ENCODE data around the gene MPC2. TPM values are rescaled to one million over a fixed set of nuclear protein-coding genes. Genes with fewer than 3 reads are reported as not detected.
"Not testable (repeated sequence)": the region's sequence is repeated elsewhere in the genome, so short reads cannot be mapped to it uniquely, and the experiment has no call there.

The MPC2 gene
- total RNA-seq, 1 experiment from 2014 or later, result 71.7 TPM

DNA sequence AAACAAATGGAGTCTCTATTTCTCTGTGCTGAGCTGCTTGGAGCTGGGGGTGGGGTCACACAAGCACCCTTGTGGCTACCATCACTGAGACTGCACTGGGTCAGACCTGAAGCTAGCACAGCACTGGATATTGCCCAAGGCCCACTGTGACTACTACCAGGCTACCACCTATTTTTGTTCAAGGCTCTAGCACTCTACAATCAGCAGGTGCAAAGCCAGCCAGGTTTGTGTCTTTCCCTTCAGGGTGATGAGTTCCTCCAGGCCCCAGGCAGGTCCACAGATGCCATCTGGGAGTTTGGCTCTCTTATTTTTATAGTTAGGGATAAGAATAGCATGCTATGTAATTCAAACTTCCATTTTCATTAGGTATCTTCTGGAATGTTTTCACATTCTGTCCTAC, 46.5 kb downstream of the MPC2 start:
- ChIA-PET CTCF (no interaction called here), POLR2A (no interaction called here)
- in situ Hi-C loops (cut with HindIII; ENCODE audit: low pct_unique_long_range_greater_than_20kb, low sequenced_read_pairs) (no loop called here), intact Hi-C loops (cut with micrococcal nuclease; ENCODE audit: unreplicated experiment) (no loop called here)
- TF ChIP-seq, protein P1, sequence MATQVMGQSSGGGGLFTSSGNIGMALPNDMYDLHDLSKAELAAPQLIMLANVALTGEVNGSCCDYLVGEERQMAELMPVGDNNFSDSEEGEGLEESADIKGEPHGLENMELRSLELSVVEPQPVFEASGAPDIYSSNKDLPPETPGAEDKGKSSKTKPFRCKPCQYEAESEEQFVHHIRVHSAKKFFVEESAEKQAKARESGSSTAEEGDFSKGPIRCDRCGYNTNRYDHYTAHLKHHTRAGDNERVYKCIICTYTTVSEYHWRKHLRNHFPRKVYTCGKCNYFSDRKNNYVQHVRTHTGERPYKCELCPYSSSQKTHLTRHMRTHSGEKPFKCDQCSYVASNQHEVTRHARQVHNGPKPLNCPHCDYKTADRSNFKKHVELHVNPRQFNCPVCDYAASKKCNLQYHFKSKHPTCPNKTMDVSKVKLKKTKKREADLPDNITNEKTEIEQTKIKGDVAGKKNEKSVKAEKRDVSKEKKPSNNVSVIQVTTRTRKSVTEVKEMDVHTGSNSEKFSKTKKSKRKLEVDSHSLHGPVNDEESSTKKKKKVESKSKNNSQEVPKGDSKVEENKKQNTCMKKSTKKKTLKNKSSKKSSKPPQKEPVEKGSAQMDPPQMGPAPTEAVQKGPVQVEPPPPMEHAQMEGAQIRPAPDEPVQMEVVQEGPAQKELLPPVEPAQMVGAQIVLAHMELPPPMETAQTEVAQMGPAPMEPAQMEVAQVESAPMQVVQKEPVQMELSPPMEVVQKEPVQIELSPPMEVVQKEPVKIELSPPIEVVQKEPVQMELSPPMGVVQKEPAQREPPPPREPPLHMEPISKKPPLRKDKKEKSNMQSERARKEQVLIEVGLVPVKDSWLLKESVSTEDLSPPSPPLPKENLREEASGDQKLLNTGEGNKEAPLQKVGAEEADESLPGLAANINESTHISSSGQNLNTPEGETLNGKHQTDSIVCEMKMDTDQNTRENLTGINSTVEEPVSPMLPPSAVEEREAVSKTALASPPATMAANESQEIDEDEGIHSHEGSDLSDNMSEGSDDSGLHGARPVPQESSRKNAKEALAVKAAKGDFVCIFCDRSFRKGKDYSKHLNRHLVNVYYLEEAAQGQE (IDR thresholded peaks at IDR 0.05; ENCODE audit: insufficient read depth in 1 of 2, low read depth in 2 of 2, low read length in 1 of 2), result no peak
- TF ChIP-seq, protein P2, sequence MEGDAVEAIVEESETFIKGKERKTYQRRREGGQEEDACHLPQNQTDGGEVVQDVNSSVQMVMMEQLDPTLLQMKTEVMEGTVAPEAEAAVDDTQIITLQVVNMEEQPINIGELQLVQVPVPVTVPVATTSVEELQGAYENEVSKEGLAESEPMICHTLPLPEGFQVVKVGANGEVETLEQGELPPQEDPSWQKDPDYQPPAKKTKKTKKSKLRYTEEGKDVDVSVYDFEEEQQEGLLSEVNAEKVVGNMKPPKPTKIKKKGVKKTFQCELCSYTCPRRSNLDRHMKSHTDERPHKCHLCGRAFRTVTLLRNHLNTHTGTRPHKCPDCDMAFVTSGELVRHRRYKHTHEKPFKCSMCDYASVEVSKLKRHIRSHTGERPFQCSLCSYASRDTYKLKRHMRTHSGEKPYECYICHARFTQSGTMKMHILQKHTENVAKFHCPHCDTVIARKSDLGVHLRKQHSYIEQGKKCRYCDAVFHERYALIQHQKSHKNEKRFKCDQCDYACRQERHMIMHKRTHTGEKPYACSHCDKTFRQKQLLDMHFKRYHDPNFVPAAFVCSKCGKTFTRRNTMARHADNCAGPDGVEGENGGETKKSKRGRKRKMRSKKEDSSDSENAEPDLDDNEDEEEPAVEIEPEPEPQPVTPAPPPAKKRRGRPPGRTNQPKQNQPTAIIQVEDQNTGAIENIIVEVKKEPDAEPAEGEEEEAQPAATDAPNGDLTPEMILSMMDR (IDR thresholded peaks at IDR 0.05), result no peak
- TF ChIP-seq POLR2AphosphoS5 (IDR thresholded peaks at IDR 0.05; ENCODE audit: low read depth, low read length), result no peak
- DNase-seq (ENCODE audit: low read depth, low spot score) (no peak), ATAC-seq (no peak)
- Histone ChIP-seq H3K4me1 (ENCODE audit: control insufficient read depth, insufficient read depth, low read length) (no peaks in the 10 kb centered on the region), H3K27ac (ENCODE audit: low read length) (no peak overlapping the region), H3K36me3 (ENCODE audit: control insufficient read depth, insufficient read depth, low read length) (no peaks in the 10 kb centered on the region), H3K9me3 (ENCODE audit: control insufficient read depth, insufficient read depth, low read depth, low read length) (no peaks in the 10 kb centered on the region), H3K4me3 (ENCODE audit: low read depth in 2 of 2, low read length in 2 of 2) (no peak overlapping the region), H3K27me3 (ENCODE audit: control insufficient read depth, insufficient read depth, low read length) (no peaks in the 10 kb centered on the region)
- no TSS peak for BruUV-seq (replicated peaks)

DNA sequence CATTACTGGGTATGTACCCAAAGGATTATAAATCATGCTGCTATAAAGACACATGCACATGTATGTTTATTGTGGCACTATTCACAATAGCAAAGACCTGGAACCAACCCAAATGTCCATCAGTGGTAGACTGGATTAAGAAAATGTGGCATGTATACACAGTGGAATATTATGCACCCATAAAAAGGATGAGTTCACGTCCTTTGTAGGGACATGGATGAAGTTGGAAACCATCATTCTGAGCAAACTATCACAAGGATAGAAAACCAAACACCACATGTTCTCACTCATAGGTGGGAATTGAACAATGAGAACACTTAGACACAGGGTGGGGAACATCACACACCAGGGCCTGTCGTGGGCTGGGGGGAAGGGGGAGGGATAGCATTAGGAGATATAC, 49.7 kb downstream of the MPC2 start:
- H3K36me3 ChIP-seq (ENCODE audit: control insufficient read depth, insufficient read depth, low read length); CTCF ChIA-PET; BruUV-seq (replicated peaks); H3K4me1 ChIP-seq (ENCODE audit: control insufficient read depth, insufficient read depth, low read length); in situ Hi-C loops (cut with HindIII; ENCODE audit: low pct_unique_long_range_greater_than_20kb, low sequenced_read_pairs); POLR2A ChIA-PET; H3K27ac ChIP-seq (ENCODE audit: low read length); H3K27me3 ChIP-seq (ENCODE audit: control insufficient read depth, insufficient read depth, low read length); H3K9me3 ChIP-seq (ENCODE audit: control insufficient read depth, insufficient read depth, low read depth, low read length); ATAC-seq; DNase-seq (ENCODE audit: low read depth, low spot score); intact Hi-C loops (cut with micrococcal nuclease; ENCODE audit: unreplicated experiment); H3K4me3 ChIP-seq (ENCODE audit: low read depth in 2 of 2, low read length in 2 of 2): not testable (repeated sequence)

DNA sequence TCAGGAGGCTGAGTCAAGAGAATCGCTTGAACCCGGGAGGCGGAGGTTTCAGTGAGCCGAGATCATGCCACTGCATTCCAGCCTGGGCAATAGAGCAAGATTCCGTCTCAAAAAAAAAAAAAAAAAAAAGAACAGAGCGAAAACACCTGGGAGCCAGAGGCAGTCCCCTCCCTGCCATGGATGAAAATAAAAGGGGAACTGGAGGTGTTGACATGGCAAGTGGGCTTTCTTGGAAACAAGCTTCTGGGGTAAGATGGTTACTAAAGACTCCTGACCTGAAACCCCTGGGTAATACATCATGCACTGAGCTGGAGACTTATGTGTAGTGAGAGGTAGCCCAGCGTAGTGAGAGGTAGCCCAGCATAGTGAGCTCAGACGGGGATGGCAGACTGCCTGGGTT, 54.5 kb downstream of the MPC2 start:
- in situ Hi-C loops (cut with HindIII; ENCODE audit: low pct_unique_long_range_greater_than_20kb, low sequenced_read_pairs), result no loop called here
- H3K27ac ChIP-seq (ENCODE audit: low read length), result no peak overlapping the region
- ChIA-PET POLR2A (no interaction called here), CTCF (no interaction called here)
- H3K4me1 ChIP-seq (ENCODE audit: control insufficient read depth, insufficient read depth, low read length), result no peaks in the 10 kb centered on the region
- no peak for TF ChIP-seq SIN3A (IDR thresholded peaks at IDR 0.05; ENCODE audit: borderline replicate concordance, insufficient read depth, low read depth, low read length)
- TF ChIP-seq, protein P2 (IDR thresholded peaks at IDR 0.05), result no peak
- no peak for TF ChIP-seq TCF7L2 (IDR thresholded peaks at IDR 0.05; ENCODE audit: low read depth, low read length)
- TF ChIP-seq, protein P1 (IDR thresholded peaks at IDR 0.05; ENCODE audit: insufficient read depth in 1 of 2, low read depth in 2 of 2, low read length in 1 of 2), result no peak
- TF ChIP-seq POLR2AphosphoS5 (IDR thresholded peaks at IDR 0.05; ENCODE audit: low read depth, low read length), result no peak
- H3K27me3 ChIP-seq (ENCODE audit: control insufficient read depth, insufficient read depth, low read length), result no peaks in the 10 kb centered on the region
- H3K9me3 ChIP-seq (ENCODE audit: control insufficient read depth, insufficient read depth, low read depth, low read length), result no peaks in the 10 kb centered on the region
- no peaks in the 10 kb centered on the region for H3K36me3 ChIP-seq (ENCODE audit: control insufficient read depth, insufficient read depth, low read length)
- no TSS peak for BruUV-seq (replicated peaks)
- ATAC-seq (no peak), DNase-seq (ENCODE audit: low read depth, low spot score) (no peak)
- H3K4me3 ChIP-seq (ENCODE audit: low read depth in 2 of 2, low read length in 2 of 2), result no peak overlapping the region
- intact Hi-C loops (cut with micrococcal nuclease; ENCODE audit: unreplicated experiment), result no loop called here

Measured in Panc1 (cell line).